ENCODE measurements around the gene SCFD2. TPM values are rescaled to one million over a fixed set of nuclear protein-coding genes. Genes with fewer than 3 reads are reported as not detected.

The SCFD2 gene
- total and polyA plus RNA-seq, 4 donors: 5.2 to 28.7 (median 16.4) TPM

DNA sequence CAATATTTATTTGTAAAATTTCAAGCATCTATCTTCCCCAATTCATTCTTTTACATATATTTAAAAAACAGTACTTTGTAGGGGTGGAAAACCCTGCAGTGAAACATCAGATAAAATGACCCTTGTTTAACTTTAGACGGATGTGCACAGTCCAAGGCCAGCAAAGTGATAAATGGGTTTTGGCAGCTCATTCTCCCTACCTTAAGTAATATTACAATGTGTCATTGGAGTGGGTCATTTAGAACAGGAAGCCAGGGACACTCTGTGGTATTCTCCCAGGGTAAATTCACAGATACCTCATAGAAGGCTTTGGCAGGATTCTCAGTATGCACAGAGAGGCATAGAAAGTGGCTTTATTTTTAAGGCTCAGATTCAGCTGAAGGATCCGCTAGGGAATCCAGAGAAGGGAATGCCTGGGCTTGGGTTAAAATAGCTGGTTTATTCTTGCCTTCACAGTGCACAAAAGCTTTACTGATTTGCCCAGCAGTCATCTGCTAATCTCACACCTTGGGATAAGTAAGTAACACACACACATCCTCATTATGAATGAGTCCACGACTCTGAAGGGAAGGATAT, 297.0 kb downstream of the SCFD2 start:
- no peak overlapping the region for H3K4me3 ChIP-seq
- WGBS, 2 donors: 79 to 80% methylated on average over 3 of the region's 3 CpGs
- no peak for DNase-seq
- peaks cover 0 to 4% (median 0%) of the 10 kb centered on the region in 5 donors for H3K4me1 ChIP-seq (ENCODE audit: control insufficient read depth in 5 of 5, insufficient read depth in 5 of 5, low read length in 5 of 5)
- no peak for TF ChIP-seq CTCF (IDR thresholded peaks at IDR 0.05; ENCODE audit: control extremely low read depth, extremely low read depth)
- no peaks in the 10 kb centered on the region for H3K27me3 ChIP-seq (ENCODE audit: control insufficient read depth in 3 of 3, insufficient read depth in 3 of 3, low read length in 2 of 3)
- peaks cover 0 to 3% (median 0%) of the 10 kb centered on the region in 4 donors for H3K9me3 ChIP-seq (ENCODE audit: control insufficient read depth in 4 of 4, insufficient read depth in 3 of 4, low read length in 3 of 4)
- H3K9ac ChIP-seq (ENCODE audit: insufficient read depth in 1 of 2, low read length in 2 of 2): no peak overlapping the region
- no peak for ATAC-seq (ENCODE audit: insufficient read depth, low FRiP score)
- H3K27ac ChIP-seq (ENCODE audit: low read depth in 1 of 2, low read length in 1 of 2): no peak overlapping the region
- H3K36me3 ChIP-seq (ENCODE audit: control insufficient read depth in 4 of 4, insufficient read depth in 4 of 4, low read length in 4 of 4): no peaks in the 10 kb centered on the region

GRCh38 chr4:53067125-53067802, 298.6 kb downstream of the SCFD2 start:
- Histone ChIP-seq H3K9me3 (ENCODE audit: control insufficient read depth in 4 of 4, insufficient read depth in 3 of 4, low read length in 3 of 4) (peaks cover 0 to 3% (median 0%) of the 10 kb centered on the region in 4 donors), H3K27ac (ENCODE audit: low read depth in 1 of 2, low read length in 1 of 2) (no peak overlapping the region), H3K9ac (ENCODE audit: insufficient read depth in 1 of 2, low read length in 2 of 2) (no peak overlapping the region), H3K4me1 (ENCODE audit: control insufficient read depth in 5 of 5, insufficient read depth in 5 of 5, low read length in 5 of 5) (peaks cover 0 to 4% (median 0%) of the 10 kb centered on the region in 5 donors), H3K27me3 (ENCODE audit: control insufficient read depth in 3 of 3, insufficient read depth in 3 of 3, low read length in 2 of 3) (no peaks in the 10 kb centered on the region), H3K4me3 (no peak overlapping the region), H3K36me3 (ENCODE audit: control insufficient read depth in 4 of 4, insufficient read depth in 4 of 4, low read length in 4 of 4) (no peaks in the 10 kb centered on the region)
- 95 to 98% methylated on average over 2 of the region's 2 CpGs for WGBS, 2 donors
- DNase-seq: no peak
- no peak for ATAC-seq (ENCODE audit: insufficient read depth, low FRiP score)
- TF ChIP-seq CTCF (IDR thresholded peaks at IDR 0.05; ENCODE audit: control extremely low read depth, extremely low read depth): no peak

GRCh38 chr4:53066155-53066554, 299.7 kb downstream of the SCFD2 start:
- no peak overlapping the region for H3K27ac ChIP-seq (ENCODE audit: low read depth in 1 of 2, low read length in 1 of 2)
- WGBS, 2 donors: 84 to 92% methylated on average over 1 of the region's 1 CpG
- H3K4me3 ChIP-seq: no peak overlapping the region
- no peak for ATAC-seq (ENCODE audit: insufficient read depth, low FRiP score)
- peaks cover 0 to 3% (median 0%) of the 10 kb centered on the region in 4 donors for H3K9me3 ChIP-seq (ENCODE audit: control insufficient read depth in 4 of 4, insufficient read depth in 3 of 4, low read length in 3 of 4)
- no peaks in the 10 kb centered on the region for H3K36me3 ChIP-seq (ENCODE audit: control insufficient read depth in 4 of 4, insufficient read depth in 4 of 4, low read length in 4 of 4)
- TF ChIP-seq CTCF (IDR thresholded peaks at IDR 0.05; ENCODE audit: control extremely low read depth, extremely low read depth): no peak
- peaks cover 0 to 4% (median 0%) of the 10 kb centered on the region in 5 donors for H3K4me1 ChIP-seq (ENCODE audit: control insufficient read depth in 5 of 5, insufficient read depth in 5 of 5, low read length in 5 of 5)
- no peak for DNase-seq
- H3K27me3 ChIP-seq (ENCODE audit: control insufficient read depth in 3 of 3, insufficient read depth in 3 of 3, low read length in 2 of 3): no peaks in the 10 kb centered on the region
- no peak overlapping the region for H3K9ac ChIP-seq (ENCODE audit: insufficient read depth in 1 of 2, low read length in 2 of 2)

Measured in lung (tissue), 12 donors.